Motor neuron (in vitro differentiated cells): ENCODE measurements around the gene EBPL. TPM values are rescaled to one million over a fixed set of nuclear protein-coding genes. Genes with fewer than 3 reads are reported as not detected.
A peak's percentile ranks its signal among the peaks of the same experiment; 100 is the strongest.

Experiments used
- ATAC-seq, 8 experiments: fragments of 200-7000 bp; cut with Tn5 transposase; replicated peaks in 6 of 8; 2 replicates each; pipeline ENCODE4 v1.8.0; 2021; ENCODE audit warnings: mild to moderate bottlenecking in 8 of 8, moderate library complexity in 8 of 8
- H3K27ac ChIP-seq, 2 donors: fragments of 250-450 bp; sonication (Bioruptor Pico); 2 replicates each; pipeline ENCODE4 v1.9.0; 2021; ENCODE audit warnings: antibody characterized with exemption in 2 of 2, mild to moderate bottlenecking in 2 of 2, moderate library complexity in 1 of 2
- H3K4me1 ChIP-seq, 2 donors: fragments of 250-450 bp; sonication (Bioruptor Pico); replicated peaks in 1 of 2; 2 replicates each; pipeline ENCODE4 v1.6.1; 2021; ENCODE audit warnings: antibody characterized with exemption in 2 of 2, mild to moderate bottlenecking in 2 of 2, moderate library complexity in 1 of 2
- H3K4me3 ChIP-seq, 5 donors: fragments of 250-450 bp; sonication (Bioruptor Pico); 2 replicates each; pipeline ENCODE4 v1.9.0; 2021; ENCODE audit warnings: antibody characterized with exemption in 5 of 5, mild to moderate bottlenecking in 5 of 5, moderate library complexity in 4 of 5
- WGBS, 10 experiments: fragments of 450-650 bp; shearing (Covaris generic); methylation state at CpG; one replicate each; pipeline ENCODE4 v1.0.0; 2022; 5-methylcytosine and 5-hydroxymethylcytosine counted together
- in situ Hi-C, 9 experiments: fragments of 400-800 bp; cut with MboI; loops; one replicate each; pipeline ENCODE4 v1.15.0; 2021; ENCODE audit warnings: low sequenced_read_pairs in 9 of 9, low pct_unique_long_range_greater_than_20kb in 2 of 9; ENCODE audit not compliant: unreplicated experiment in 9 of 9
- total RNA-seq, 8 experiments: library from RNA; unstranded; fragments of 300-600 nt; gene quantifications; 2 replicates each; pipeline versions ENCODE4 v1.2.3 to v1.2.4, GENCODE V29; 2022

EBPL gene
- total RNA-seq, 8 experiments from 2014 or later = 17.7 to 50.3 (median 26.0) TPM

- Histone ChIP-seq H3K27ac (no peak overlapping the region), H3K4me3 (no peak overlapping the region), H3K4me1 (peaks cover 3 to 4% of the 10 kb centered on the region in 2 donors)
- 60 to 100% (median 88%) methylated on average over 1 to 3 of the region's 3 CpGs; no CpG with 5 or more reads in 2 of the 10 experiments for WGBS, 10 experiments
- in situ Hi-C loops = no loop called here
- no peak for ATAC-seq
Measured at GRCh38 chr13:49693877-49694276, 2.6 kb upstream of the EBPL start.

- ATAC-seq = no peak
- 67 to 100% (median 92%) methylated on average over 1 to 4 of the region's 4 CpGs; no CpG with 5 or more reads in 1 of the 10 experiments for WGBS, 10 experiments
- no peak overlapping the region for H3K27ac ChIP-seq
- H3K4me3 ChIP-seq = no peak overlapping the region
- peaks cover 3 to 4% of the 10 kb centered on the region in 2 donors for H3K4me1 ChIP-seq
- in situ Hi-C loops = no loop called here
Measured at GRCh38 chr13:49693191-49693733, 2.0 kb upstream of the EBPL start.

GRCh38 chr13:49690133-49690994, 922 bp downstream of the EBPL start:
- Histone ChIP-seq H3K4me1 (peaks cover 3 to 4% of the 10 kb centered on the region in 2 donors), H3K27ac (peak overlapping the region; percentile 73 to 85), H3K4me3 (peak overlapping the region; percentile 55 to 87 (median 62))
- peak in 4 of 8 experiments; percentile 0 to 11 (median 6) for ATAC-seq
- 0 to 27% (median 9%) methylated on average over 3 to 17 of the region's 17 CpGs; no CpG with 5 or more reads in 1 of the 10 experiments for WGBS, 10 experiments
- in situ Hi-C loops = no loop called here

- no peak overlapping the region for H3K27ac ChIP-seq
- 79 to 100% (median 97%) methylated on average over 2 to 6 of the region's 6 CpGs; no CpG with 5 or more reads in 1 of the 10 experiments for WGBS, 10 experiments
- H3K4me3 ChIP-seq = no peak overlapping the region
- ATAC-seq = no peak
- H3K4me1 ChIP-seq = peaks cover 4 to 6% of the 10 kb centered on the region in 2 donors
- in situ Hi-C loops = no loop called here
Measured at GRCh38 chr13:49683489-49683888, 7.8 kb downstream of the EBPL start.

GRCh38 chr13:49681842-49682435, 9.3 kb downstream of the EBPL start:
- Histone ChIP-seq H3K4me3 (no peak overlapping the region), H3K27ac (no peak overlapping the region), H3K4me1 (peaks cover 4 to 6% of the 10 kb centered on the region in 2 donors)
- in situ Hi-C loops = no loop called here
- WGBS, 10 experiments = 17 to 80% (median 50%) methylated on average over 1 to 4 of the region's 4 CpGs; no CpG with 5 or more reads in 2 of the 10 experiments
- peak; percentile 95 to 100 (median 98) for ATAC-seq

- no peak for ATAC-seq
- WGBS, 10 experiments = 67 to 100% (median 89%) methylated on average over 1 to 3 of the region's 3 CpGs
- Histone ChIP-seq H3K4me1 (peaks cover 4 to 6% of the 10 kb centered on the region in 2 donors), H3K4me3 (no peak overlapping the region), H3K27ac (no peak overlapping the region)
- in situ Hi-C loops = loop anchor here in 1 of 9 experiments (10.0 kb wide), 1 partner anchor 166 kb away; no protein-coding TSS in a partner anchor
Measured at GRCh38 chr13:49679246-49679645, 12.0 kb downstream of the EBPL start.

- H3K4me3 ChIP-seq = no peak overlapping the region
- no peak for ATAC-seq
- WGBS, 10 experiments = 93 to 100% (median 100%) methylated on average over 2 to 15 of the region's 48 CpGs; no CpG with 5 or more reads in 7 of the 10 experiments
- in situ Hi-C loops = loop anchor here in 1 of 9 experiments (10.0 kb wide), 1 partner anchor 166 kb away; no protein-coding TSS in a partner anchor
- peaks cover 4 to 6% of the 10 kb centered on the region in 2 donors for H3K4me1 ChIP-seq
- H3K27ac ChIP-seq = no peak overlapping the region
Measured at GRCh38 chr13:49678191-49678914, 12.9 kb downstream of the EBPL start.

- Histone ChIP-seq H3K4me3 (no peak overlapping the region), H3K27ac (no peak overlapping the region), H3K4me1 (peaks cover 4 to 5% of the 10 kb centered on the region in 2 donors)
- in situ Hi-C loops = loop anchor here in 1 of 9 experiments (10.0 kb wide), 1 partner anchor 168 kb away; no protein-coding TSS in a partner anchor
- WGBS, 10 experiments = 80 to 97% (median 90%) methylated on average over 2 to 5 of the region's 6 CpGs; no CpG with 5 or more reads in 5 of the 10 experiments
- no peak for ATAC-seq
Measured at GRCh38 chr13:49676581-49677298, 14.5 kb downstream of the EBPL start.

GRCh38 chr13:49670828-49671227, 20.5 kb downstream of the EBPL start:
- in situ Hi-C loops = loop anchor here in 4 of 9 experiments (10.0 to 25.0 kb wide), 2 partner anchors 166 to 174 kb away; no protein-coding TSS in a partner anchor
- Histone ChIP-seq H3K4me1 (peaks cover 0 to 11% of the 10 kb centered on the region in 2 donors), H3K4me3 (no peak overlapping the region), H3K27ac (no peak overlapping the region)
- WGBS, 10 experiments = 80 to 100% (median 94%) methylated on average over 1 to 5 of the region's 5 CpGs
- ATAC-seq = peak in 1 of 8 experiments; percentile 17

- no peak overlapping the region for H3K4me3 ChIP-seq
- H3K27ac ChIP-seq = no peak overlapping the region
- WGBS, 10 experiments = 23 to 80% (median 61%) methylated on average over 1 to 5 of the region's 5 CpGs; no CpG with 5 or more reads in 1 of the 10 experiments
- H3K4me1 ChIP-seq = peaks cover 0 to 11% of the 10 kb centered on the region in 2 donors
- in situ Hi-C loops = loop anchor here in 4 of 9 experiments (10.0 to 25.0 kb wide), 2 partner anchors 167 to 175 kb away; no protein-coding TSS in a partner anchor
- ATAC-seq = peak; percentile 83 to 100 (median 99)
Measured at GRCh38 chr13:49669735-49670309, 21.5 kb downstream of the EBPL start.

- WGBS, 10 experiments = 33 to 100% (median 83%) methylated on average over 1 to 2 of the region's 2 CpGs; no CpG with 5 or more reads in 5 of the 10 experiments
- no peak overlapping the region for H3K4me3 ChIP-seq
- peaks cover 0 to 11% of the 10 kb centered on the region in 2 donors for H3K4me1 ChIP-seq
- ATAC-seq = peak in 2 of 8 experiments; percentile 47 to 66
- H3K27ac ChIP-seq = no peak overlapping the region
- in situ Hi-C loops = loop anchor here in 3 of 9 experiments (25.0 kb wide), 1 partner anchor 170 kb away; no protein-coding TSS in a partner anchor
Measured at GRCh38 chr13:49667773-49668172, 23.5 kb downstream of the EBPL start.
